IPS-15b (cell line): ENCODE measurements around the gene FXYD7.
"Not testable (repeated sequence)": the region's sequence is repeated elsewhere in the genome, so short reads cannot be mapped to it uniquely, and the experiment has no call there.

ENCODE experiments used
- H3K27me3 ChIP-seq: one replicate; pipeline ENCODE4 v1.6.1; 2013; ENCODE audit warnings: low read length; ENCODE audit not compliant: control insufficient read depth, insufficient read depth
- H3K36me3 ChIP-seq: one replicate; pipeline ENCODE4 v1.6.1; 2013; ENCODE audit warnings: low read length; ENCODE audit not compliant: control insufficient read depth, insufficient read depth
- H3K4me1 ChIP-seq: one replicate; pipeline ENCODE4 v1.6.1; 2013; ENCODE audit warnings: mild to moderate bottlenecking, low read length; ENCODE audit not compliant: control insufficient read depth, insufficient read depth
- H3K4me3 ChIP-seq: one replicate; pipeline ENCODE4 v1.5.1; 2013; ENCODE audit warnings: low read depth, low read length
- H3K9ac ChIP-seq: one replicate; pipeline ENCODE4 v1.6.1; 2013; ENCODE audit warnings: low read depth, mild to moderate bottlenecking, low read length
- H3K9me3 ChIP-seq: one replicate; pipeline ENCODE4 v1.6.1; 2013; ENCODE audit warnings: mild to moderate bottlenecking, low read length; ENCODE audit not compliant: control insufficient read depth, insufficient read depth

FXYD7 gene

GRCh38 chr19:35143231-35143715, at the start of gene FXYD7:
TSS of gene FXYD7 (plus strand) at chr19:35143255. CDS start at chr19:35143334, 79 bp downstream.
- Histone ChIP-seq H3K27me3 (peaks cover 14% of the 10 kb centered on the region), H3K4me1 (peaks cover 19% of the 10 kb centered on the region), H3K36me3 (no peaks in the 10 kb centered on the region), H3K9ac (peak within 1 kb of the TSS; percentile 16), H3K9me3 (no peaks in the 10 kb centered on the region), H3K4me3 (peak within 1 kb of the TSS; percentile 67)

GRCh38 chr19:35093430-35093829, 49.6 kb upstream of the FXYD7 start:
- Histone ChIP-seq H3K4me1 (no peaks in the 10 kb centered on the region), H3K27me3 (no peaks in the 10 kb centered on the region), H3K36me3 (no peaks in the 10 kb centered on the region), H3K9ac (no peak overlapping the region), H3K4me3 (no peak overlapping the region), H3K9me3 (no peaks in the 10 kb centered on the region)

GRCh38 chr19:35093941-35094647, 49.0 kb upstream of the FXYD7 start:
- H3K4me1 ChIP-seq: no peaks in the 10 kb centered on the region
- no peak overlapping the region for H3K4me3 ChIP-seq
- no peaks in the 10 kb centered on the region for H3K9me3 ChIP-seq
- H3K36me3 ChIP-seq: no peaks in the 10 kb centered on the region
- no peak overlapping the region for H3K9ac ChIP-seq
- H3K27me3 ChIP-seq: no peaks in the 10 kb centered on the region

- no peaks in the 10 kb centered on the region for H3K36me3 ChIP-seq
- H3K4me1 ChIP-seq: no peaks in the 10 kb centered on the region
- H3K9me3 ChIP-seq: no peaks in the 10 kb centered on the region
- H3K27me3 ChIP-seq: no peaks in the 10 kb centered on the region
- no peak overlapping the region for H3K9ac ChIP-seq
- H3K4me3 ChIP-seq: no peak overlapping the region
These were observed 48.4 kb upstream of the FXYD7 start for GRCh38 chr19:35094656-35095055.

- Histone ChIP-seq H3K9ac (no peak overlapping the region), H3K27me3 (no peaks in the 10 kb centered on the region), H3K36me3 (no peaks in the 10 kb centered on the region), H3K4me3 (no peak overlapping the region), H3K4me1 (no peaks in the 10 kb centered on the region), H3K9me3 (no peaks in the 10 kb centered on the region)
These were observed 47.2 kb upstream of the FXYD7 start for GRCh38 chr19:35095667-35096368.

- Histone ChIP-seq H3K4me3 (no peak overlapping the region), H3K9ac (no peak overlapping the region), H3K9me3 (no peaks in the 10 kb centered on the region), H3K4me1 (no peaks in the 10 kb centered on the region), H3K36me3 (no peaks in the 10 kb centered on the region), H3K27me3 (no peaks in the 10 kb centered on the region)
These were observed 44.5 kb upstream of the FXYD7 start for GRCh38 chr19:35098413-35099049.

GRCh38 chr19:35099155-35099896, 43.7 kb upstream of the FXYD7 start:
- Histone ChIP-seq H3K9ac (no peak overlapping the region), H3K36me3 (no peaks in the 10 kb centered on the region), H3K27me3 (no peaks in the 10 kb centered on the region)

GRCh38 chr19:35099897-35100275, 43.2 kb upstream of the FXYD7 start:
- H3K27me3 ChIP-seq: no peaks in the 10 kb centered on the region
- H3K9me3 ChIP-seq: no peaks in the 10 kb centered on the region
- no peaks in the 10 kb centered on the region for H3K36me3 ChIP-seq
- no peak overlapping the region for H3K4me3 ChIP-seq
- no peaks in the 10 kb centered on the region for H3K4me1 ChIP-seq
- no peak overlapping the region for H3K9ac ChIP-seq

More at GRCh38 chr19:35099155-35099896, 43.7 kb upstream of the FXYD7 start:
- Histone ChIP-seq H3K9me3 (no peaks in the 10 kb centered on the region), H3K4me3 (no peak overlapping the region), H3K4me1 (no peaks in the 10 kb centered on the region)

GRCh38 chr19:35100588-35101533, 42.2 kb upstream of the FXYD7 start:
- H3K4me3 ChIP-seq: no peak overlapping the region
- H3K36me3 ChIP-seq: no peaks in the 10 kb centered on the region
- H3K27me3 ChIP-seq: no peaks in the 10 kb centered on the region
- H3K9me3 ChIP-seq: no peaks in the 10 kb centered on the region
- no peak overlapping the region for H3K9ac ChIP-seq
- H3K4me1 ChIP-seq: no peaks in the 10 kb centered on the region

GRCh38 chr19:35101949-35102348, 41.1 kb upstream of the FXYD7 start:
- H3K36me3 ChIP-seq, H3K4me1 ChIP-seq, H3K9ac ChIP-seq, H3K27me3 ChIP-seq, H3K9me3 ChIP-seq, H3K4me3 ChIP-seq: not testable (repeated sequence)

GRCh38 chr19:35103614-35104013, 39.4 kb upstream of the FXYD7 start:
- not testable (repeated sequence) for H3K9me3 ChIP-seq, H3K27me3 ChIP-seq, H3K4me3 ChIP-seq, H3K36me3 ChIP-seq, H3K9ac ChIP-seq, H3K4me1 ChIP-seq
